Memory B cell (primary cell): ENCODE results near the gene TNFRSF19.
"Not testable (repeated sequence)": the region's sequence is repeated elsewhere in the genome, so short reads cannot be mapped to it uniquely, and the experiment has no call there.

Experiments used
- ATAC-seq: fragments of 150-1000 bp; cut with Tn5 transposase; 2 replicates; pipeline ENCODE4 v1.10.0; 2021; ENCODE audit warnings: low read depth, mild to moderate bottlenecking, moderate library complexity
- DNase-seq, 2 donors: peaks; one replicate each; pipeline ENCODE4 v3.0.0; 2022; ENCODE audit warnings: low spot score in 2 of 2
- H3K27ac Mint-ChIP-seq: one replicate; pipeline ENCODE4 v1.8.0; 2022; ENCODE audit warnings: mild to moderate bottlenecking, moderate library complexity, mixed read lengths
- H3K27me3 Mint-ChIP-seq: one replicate; pipeline ENCODE4 v1.8.0; 2022; ENCODE audit warnings: mixed read lengths
- H3K36me3 Mint-ChIP-seq: one replicate; pipeline ENCODE4 v1.8.0; 2022; ENCODE audit warnings: mild to moderate bottlenecking, mixed read lengths
- H3K4me1 Mint-ChIP-seq: one replicate; pipeline ENCODE4 v1.8.0; 2022; ENCODE audit warnings: mixed read lengths
- H3K4me3 Mint-ChIP-seq: one replicate; pipeline ENCODE4 v1.8.0; 2022; ENCODE audit warnings: mild to moderate bottlenecking, moderate library complexity, mixed read lengths
- H3K9me3 Mint-ChIP-seq: one replicate; pipeline ENCODE4 v1.8.0; 2022; ENCODE audit warnings: mixed read lengths

Gene TNFRSF19

GRCh38 chr13:23673867-23674605, 103.8 kb downstream of the TNFRSF19 start:
- DNase-seq: no peak
- no peak overlapping the region for H3K27ac Mint-ChIP-seq
- H3K4me3 Mint-ChIP-seq: no peak overlapping the region
- H3K4me1 Mint-ChIP-seq: no peaks in the 10 kb centered on the region
- H3K27me3 Mint-ChIP-seq: peaks cover 9% of the 10 kb centered on the region
- no peak for ATAC-seq
- no peaks in the 10 kb centered on the region for H3K36me3 Mint-ChIP-seq
- no peaks in the 10 kb centered on the region for H3K9me3 Mint-ChIP-seq

GRCh38 chr13:23674795-23675640, 104.8 kb downstream of the TNFRSF19 start:
- no peak for ATAC-seq
- Mint-ChIP-seq H3K36me3 (no peaks in the 10 kb centered on the region), H3K4me3 (no peak overlapping the region), H3K27me3 (peaks cover 14% of the 10 kb centered on the region), H3K4me1 (no peaks in the 10 kb centered on the region), H3K27ac (no peak overlapping the region), H3K9me3 (no peaks in the 10 kb centered on the region)
- no peak for DNase-seq

GRCh38 chr13:23677679-23678288, 107.6 kb downstream of the TNFRSF19 start:
- H3K36me3 Mint-ChIP-seq, DNase-seq, ATAC-seq, H3K4me1 Mint-ChIP-seq, H3K9me3 Mint-ChIP-seq, H3K27ac Mint-ChIP-seq, H3K4me3 Mint-ChIP-seq: not testable (repeated sequence)
- H3K27me3 Mint-ChIP-seq: peaks cover 15% of the 10 kb centered on the region

GRCh38 chr13:23678795-23679194, 108.6 kb downstream of the TNFRSF19 start:
- Mint-ChIP-seq H3K4me1 (no peaks in the 10 kb centered on the region), H3K27ac (no peak overlapping the region), H3K9me3 (peaks cover 2% of the 10 kb centered on the region), H3K4me3 (no peak overlapping the region), H3K27me3 (peaks cover 15% of the 10 kb centered on the region), H3K36me3 (no peaks in the 10 kb centered on the region)
- ATAC-seq: no peak
- no peak for DNase-seq

GRCh38 chr13:23679220-23679619, 109.0 kb downstream of the TNFRSF19 start:
- ATAC-seq: no peak
- no peaks in the 10 kb centered on the region for H3K4me1 Mint-ChIP-seq
- no peak overlapping the region for H3K4me3 Mint-ChIP-seq
- no peak for DNase-seq
- H3K9me3 Mint-ChIP-seq: peaks cover 3% of the 10 kb centered on the region
- no peak overlapping the region for H3K27ac Mint-ChIP-seq
- no peaks in the 10 kb centered on the region for H3K36me3 Mint-ChIP-seq
- peaks cover 15% of the 10 kb centered on the region for H3K27me3 Mint-ChIP-seq

- Mint-ChIP-seq H3K27ac (no peak overlapping the region), H3K4me3 (no peak overlapping the region), H3K9me3 (peaks cover 3% of the 10 kb centered on the region), H3K4me1 (no peaks in the 10 kb centered on the region), H3K27me3 (peaks cover 13% of the 10 kb centered on the region), H3K36me3 (no peaks in the 10 kb centered on the region)
- no peak for DNase-seq
- no peak for ATAC-seq
Measured at GRCh38 chr13:23680845-23681669, 110.8 kb downstream of the TNFRSF19 start.

- Mint-ChIP-seq H3K36me3 (no peaks in the 10 kb centered on the region), H3K27ac (no peak overlapping the region), H3K9me3 (peaks cover 3% of the 10 kb centered on the region), H3K27me3 (peaks cover 8% of the 10 kb centered on the region), H3K4me1 (no peaks in the 10 kb centered on the region), H3K4me3 (no peak overlapping the region)
- no peak for ATAC-seq
- no peak for DNase-seq
Measured at GRCh38 chr13:23683084-23683483, 112.9 kb downstream of the TNFRSF19 start.

GRCh38 chr13:23684647-23685046, 114.4 kb downstream of the TNFRSF19 start:
- Mint-ChIP-seq H3K4me1 (no peaks in the 10 kb centered on the region), H3K9me3 (peaks cover 3% of the 10 kb centered on the region), H3K36me3 (no peaks in the 10 kb centered on the region), H3K4me3 (no peak overlapping the region), H3K27me3 (peaks cover 3% of the 10 kb centered on the region), H3K27ac (no peak overlapping the region)
- DNase-seq (no peak), ATAC-seq (no peak)

- H3K9me3 Mint-ChIP-seq: peaks cover 3% of the 10 kb centered on the region
- H3K4me1 Mint-ChIP-seq: no peaks in the 10 kb centered on the region
- H3K36me3 Mint-ChIP-seq: no peaks in the 10 kb centered on the region
- no peak for DNase-seq
- no peak overlapping the region for H3K27ac Mint-ChIP-seq
- no peaks in the 10 kb centered on the region for H3K27me3 Mint-ChIP-seq
- H3K4me3 Mint-ChIP-seq: no peak overlapping the region
- no peak for ATAC-seq
Measured at GRCh38 chr13:23685416-23685815, 115.2 kb downstream of the TNFRSF19 start.

GRCh38 chr13:23686948-23687347, 116.7 kb downstream of the TNFRSF19 start:
- peaks cover 3% of the 10 kb centered on the region for H3K9me3 Mint-ChIP-seq
- no peak for DNase-seq
- no peak overlapping the region for H3K27ac Mint-ChIP-seq
- H3K36me3 Mint-ChIP-seq: no peaks in the 10 kb centered on the region
- ATAC-seq: no peak
- no peaks in the 10 kb centered on the region for H3K27me3 Mint-ChIP-seq
- no peak overlapping the region for H3K4me3 Mint-ChIP-seq
- H3K4me1 Mint-ChIP-seq: no peaks in the 10 kb centered on the region

- H3K36me3 Mint-ChIP-seq: no peaks in the 10 kb centered on the region
- DNase-seq (no peak), ATAC-seq (no peak)
- H3K4me3 Mint-ChIP-seq: no peak overlapping the region
- no peak overlapping the region for H3K27ac Mint-ChIP-seq
- no peaks in the 10 kb centered on the region for H3K4me1 Mint-ChIP-seq
- H3K27me3 Mint-ChIP-seq: no peaks in the 10 kb centered on the region
- H3K9me3 Mint-ChIP-seq: peaks cover 3% of the 10 kb centered on the region
Measured at GRCh38 chr13:23687614-23688013, 117.4 kb downstream of the TNFRSF19 start.

- ATAC-seq: no peak
Measured at GRCh38 chr13:23688336-23688735, 118.1 kb downstream of the TNFRSF19 start.

GRCh38 chr13:23690668-23691067, 120.5 kb downstream of the TNFRSF19 start:
- H3K27me3 Mint-ChIP-seq: no peaks in the 10 kb centered on the region
- peaks cover 4% of the 10 kb centered on the region for H3K4me1 Mint-ChIP-seq
- H3K36me3 Mint-ChIP-seq: no peaks in the 10 kb centered on the region
- H3K9me3 Mint-ChIP-seq: no peaks in the 10 kb centered on the region
- no peak overlapping the region for H3K27ac Mint-ChIP-seq
- DNase-seq (no peak), ATAC-seq (no peak)
- no peak overlapping the region for H3K4me3 Mint-ChIP-seq

More at GRCh38 chr13:23688336-23688735, 118.1 kb downstream of the TNFRSF19 start:
- Mint-ChIP-seq H3K9me3 (peaks cover 3% of the 10 kb centered on the region), H3K36me3 (no peaks in the 10 kb centered on the region), H3K27me3 (no peaks in the 10 kb centered on the region), H3K27ac (no peak overlapping the region), H3K4me3 (no peak overlapping the region), H3K4me1 (no peaks in the 10 kb centered on the region)
- no peak for DNase-seq
